K562 (cell line): Measurements from ENCODE around the gene FTO. TPM values are rescaled to one million over a fixed set of nuclear protein-coding genes. Genes with fewer than 3 reads are reported as not detected.

Source experiments
- HMG20A ChIP-seq: fragments of 450-650 bp; formaldehyde crosslinking; conservative IDR thresholded peaks from 2 replicates; pipeline ENCODE4 v1.4.0; 2020; ENCODE audit warnings: mild to moderate bottlenecking, mixed read lengths
- ILF3 ChIP-seq: fragments of 450-650 bp; IDR thresholded peaks from 2 replicates; pipeline ENCODE4 v1.6.1; 2018; ENCODE audit warnings: antibody characterized with exemption, mild to moderate bottlenecking, moderate library complexity, borderline replicate concordance
- SMARCA4 ChIP-seq: fragments of 450-650 bp; IDR thresholded peaks from 2 replicates; pipeline ENCODE4 v1.6.1; 2016
- polyA plus RNA-seq, 8 experiments: library from polyadenylated mRNA; depleted of rRNA in 4 of 8; stranded (reverse) in 5 of 8; unstranded in 3 of 8; fragments of >200 nt; fragmentation: Nextera tagmentation in 2 of 8; fragmentation: Illumina TruSeq in 1 of 8; extraction: Ambion mirVana in 2 of 8; extraction: Trizol in 1 of 8; gene quantifications; 2 replicates each; pipeline versions ENCODE4 v1.2.1 to v1.2.3, GENCODE V29; 2011 to 2014; ENCODE audit warnings: inconsistent platforms in 1 of 8, missing spikeins in 1 of 8
- total RNA-seq, 7 experiments: library from RNA; depleted of rRNA in 6 of 7; stranded (reverse); fragments of >200 nt in 6 of 7; fragmentation: Illumina TruSeq in 2 of 7; extraction: Trizol in 2 of 7; gene quantifications; 2 replicates each; pipeline versions ENCODE4 v1.2.1 to v1.2.3, GENCODE V29; 2011 to 2021; ENCODE audit warnings: low replicate concordance in 1 of 7
- TF ChIP-seq, protein P1 (sequence below): fragments of 250-450 bp; sonication (Bioruptor Pico); IDR thresholded peaks from 2 replicates; pipeline ENCODE4 v1.8.0; 2022; ENCODE audit warnings: inconsistent platforms
- TF ChIP-seq, protein P2 (sequence below): fragments of 250-450 bp; sonication (Bioruptor Pico); IDR thresholded peaks from 2 replicates; pipeline ENCODE4 v1.8.0; 2022; ENCODE audit warnings: moderate library complexity, mild to moderate bottlenecking, inconsistent platforms
- TF ChIP-seq, protein P3 (sequence below): fragments of 150-350 bp; IDR thresholded peaks from 2 replicates; pipeline ENCODE4 v1.6.1; 2014; ENCODE audit warnings: low read depth, mild to moderate bottlenecking, low read length, borderline replicate concordance

FTO gene
- total and polyA plus RNA-seq, 9 of the 15 experiments (the other 6 are each of a cell fraction or from before 2014, with no cell fraction given) = 11.3 to 27.7 (median 25.5) TPM

DNA sequence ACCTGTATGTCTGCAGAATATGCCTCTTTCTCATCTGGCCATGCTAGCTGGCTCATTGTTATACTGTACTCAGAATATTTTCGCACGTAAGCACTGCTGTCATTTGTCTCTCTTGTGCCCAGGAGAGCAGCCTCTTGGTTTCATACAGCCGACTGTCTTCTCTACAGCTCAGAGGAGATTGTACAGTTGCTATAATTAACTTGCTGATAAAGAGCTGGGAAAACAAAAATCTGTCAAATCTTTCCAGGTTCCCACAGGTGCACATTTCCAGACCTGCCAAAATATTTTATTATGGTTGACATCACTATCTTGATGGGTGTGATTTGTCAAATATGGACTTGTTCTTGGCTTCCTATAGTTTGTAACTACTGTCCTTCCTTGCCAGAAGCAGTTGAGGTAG, 122.7 kb downstream of the FTO start (continued):
- TF ChIP-seq, protein P1, sequence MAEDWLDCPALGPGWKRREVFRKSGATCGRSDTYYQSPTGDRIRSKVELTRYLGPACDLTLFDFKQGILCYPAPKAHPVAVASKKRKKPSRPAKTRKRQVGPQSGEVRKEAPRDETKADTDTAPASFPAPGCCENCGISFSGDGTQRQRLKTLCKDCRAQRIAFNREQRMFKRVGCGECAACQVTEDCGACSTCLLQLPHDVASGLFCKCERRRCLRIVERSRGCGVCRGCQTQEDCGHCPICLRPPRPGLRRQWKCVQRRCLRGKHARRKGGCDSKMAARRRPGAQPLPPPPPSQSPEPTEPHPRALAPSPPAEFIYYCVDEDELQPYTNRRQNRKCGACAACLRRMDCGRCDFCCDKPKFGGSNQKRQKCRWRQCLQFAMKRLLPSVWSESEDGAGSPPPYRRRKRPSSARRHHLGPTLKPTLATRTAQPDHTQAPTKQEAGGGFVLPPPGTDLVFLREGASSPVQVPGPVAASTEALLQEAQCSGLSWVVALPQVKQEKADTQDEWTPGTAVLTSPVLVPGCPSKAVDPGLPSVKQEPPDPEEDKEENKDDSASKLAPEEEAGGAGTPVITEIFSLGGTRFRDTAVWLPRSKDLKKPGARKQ (CRISPR knock-in tag) = no peak
- no peak for TF ChIP-seq ILF3
- TF ChIP-seq, protein P2, sequence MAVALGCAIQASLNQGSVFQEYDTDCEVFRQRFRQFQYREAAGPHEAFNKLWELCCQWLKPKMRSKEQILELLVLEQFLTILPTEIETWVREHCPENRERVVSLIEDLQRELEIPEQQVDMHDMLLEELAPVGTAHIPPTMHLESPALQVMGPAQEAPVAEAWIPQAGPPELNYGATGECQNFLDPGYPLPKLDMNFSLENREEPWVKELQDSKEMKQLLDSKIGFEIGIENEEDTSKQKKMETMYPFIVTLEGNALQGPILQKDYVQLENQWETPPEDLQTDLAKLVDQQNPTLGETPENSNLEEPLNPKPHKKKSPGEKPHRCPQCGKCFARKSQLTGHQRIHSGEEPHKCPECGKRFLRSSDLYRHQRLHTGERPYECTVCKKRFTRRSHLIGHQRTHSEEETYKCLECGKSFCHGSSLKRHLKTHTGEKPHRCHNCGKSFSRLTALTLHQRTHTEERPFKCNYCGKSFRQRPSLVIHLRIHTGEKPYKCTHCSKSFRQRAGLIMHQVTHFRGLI (CRISPR knock-in tag) = no peak
- TF ChIP-seq, protein P3, sequence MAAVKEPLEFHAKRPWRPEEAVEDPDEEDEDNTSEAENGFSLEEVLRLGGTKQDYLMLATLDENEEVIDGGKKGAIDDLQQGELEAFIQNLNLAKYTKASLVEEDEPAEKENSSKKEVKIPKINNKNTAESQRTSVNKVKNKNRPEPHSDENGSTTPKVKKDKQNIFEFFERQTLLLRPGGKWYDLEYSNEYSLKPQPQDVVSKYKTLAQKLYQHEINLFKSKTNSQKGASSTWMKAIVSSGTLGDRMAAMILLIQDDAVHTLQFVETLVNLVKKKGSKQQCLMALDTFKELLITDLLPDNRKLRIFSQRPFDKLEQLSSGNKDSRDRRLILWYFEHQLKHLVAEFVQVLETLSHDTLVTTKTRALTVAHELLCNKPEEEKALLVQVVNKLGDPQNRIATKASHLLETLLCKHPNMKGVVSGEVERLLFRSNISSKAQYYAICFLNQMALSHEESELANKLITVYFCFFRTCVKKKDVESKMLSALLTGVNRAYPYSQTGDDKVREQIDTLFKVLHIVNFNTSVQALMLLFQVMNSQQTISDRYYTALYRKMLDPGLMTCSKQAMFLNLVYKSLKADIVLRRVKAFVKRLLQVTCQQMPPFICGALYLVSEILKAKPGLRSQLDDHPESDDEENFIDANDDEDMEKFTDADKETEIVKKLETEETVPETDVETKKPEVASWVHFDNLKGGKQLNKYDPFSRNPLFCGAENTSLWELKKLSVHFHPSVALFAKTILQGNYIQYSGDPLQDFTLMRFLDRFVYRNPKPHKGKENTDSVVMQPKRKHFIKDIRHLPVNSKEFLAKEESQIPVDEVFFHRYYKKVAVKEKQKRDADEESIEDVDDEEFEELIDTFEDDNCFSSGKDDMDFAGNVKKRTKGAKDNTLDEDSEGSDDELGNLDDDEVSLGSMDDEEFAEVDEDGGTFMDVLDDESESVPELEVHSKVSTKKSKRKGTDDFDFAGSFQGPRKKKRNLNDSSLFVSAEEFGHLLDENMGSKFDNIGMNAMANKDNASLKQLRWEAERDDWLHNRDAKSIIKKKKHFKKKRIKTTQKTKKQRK = no peak
- TF ChIP-seq SMARCA4 = no peak
- no peak for TF ChIP-seq HMG20A (CRISPR knock-in tag)
